GM19023 (cell line): ENCODE measurements around the gene DLX2.
A peak's percentile ranks its signal among the peaks of the same experiment; 100 is the strongest.
"Not testable (repeated sequence)": the region's sequence is repeated elsewhere in the genome, so short reads cannot be mapped to it uniquely, and the experiment has no call there.

ENCODE experiments used
- ATAC-seq: cut with Tn5 transposase; IDR thresholded peaks from one replicate; pipeline ENCODE4 v1.9.1; 2021; ENCODE audit warnings: mild to moderate bottlenecking, moderate library complexity; ENCODE audit not compliant: unreplicated experiment

Gene DLX2

GRCh38 chr2:172102391-172103359 is at the start of gene DLX2:
TSS of gene DLX2 (minus strand) at chr2:172102900. CDS start at chr2:172102538, 362 bp downstream.
- peak; percentile 72 for ATAC-seq

GRCh38 chr2:172147944-172148650 is 45.4 kb upstream of the DLX2 start:
- no peak for ATAC-seq

- ATAC-seq = no peak
These were observed 41.1 kb upstream of the DLX2 start for GRCh38 chr2:172143817-172144216.

- ATAC-seq = not testable (repeated sequence)
These were observed 36.0 kb upstream of the DLX2 start for GRCh38 chr2:172138727-172139126.

- no peak for ATAC-seq
These were observed 35.2 kb upstream of the DLX2 start for GRCh38 chr2:172137943-172138342.

GRCh38 chr2:172137109-172137508 is 34.4 kb upstream of the DLX2 start:
- no peak for ATAC-seq

- ATAC-seq = no peak
These were observed 32.7 kb upstream of the DLX2 start for GRCh38 chr2:172135446-172135845.

- no peak for ATAC-seq
These were observed 31.6 kb upstream of the DLX2 start for GRCh38 chr2:172134270-172134669.

- ATAC-seq = no peak
These were observed 29.2 kb upstream of the DLX2 start for GRCh38 chr2:172131713-172132555.

- no peak for ATAC-seq
These were observed 26.7 kb upstream of the DLX2 start for GRCh38 chr2:172129404-172129803.

GRCh38 chr2:172128484-172128883 is 25.8 kb upstream of the DLX2 start:
- ATAC-seq = no peak

- no peak for ATAC-seq
These were observed 17.4 kb upstream of the DLX2 start for GRCh38 chr2:172120118-172120517.

GRCh38 chr2:172119089-172119488 is 16.4 kb upstream of the DLX2 start:
- ATAC-seq = no peak

- no peak for ATAC-seq
These were observed 13.4 kb upstream of the DLX2 start for GRCh38 chr2:172116107-172116506.

GRCh38 chr2:172114579-172114978 is 11.9 kb upstream of the DLX2 start:
- ATAC-seq = no peak

- not testable (repeated sequence) for ATAC-seq
These were observed 11.5 kb upstream of the DLX2 start for GRCh38 chr2:172114176-172114575.

- no peak for ATAC-seq
These were observed 10.9 kb upstream of the DLX2 start for GRCh38 chr2:172113617-172114016.

GRCh38 chr2:172109988-172110811 is 7.5 kb upstream of the DLX2 start:
- ATAC-seq = no peak

- no peak for ATAC-seq
These were observed 6.7 kb upstream of the DLX2 start for GRCh38 chr2:172109256-172109987.

GRCh38 chr2:172108587-172108930 is 5.9 kb upstream of the DLX2 start:
- ATAC-seq = no peak
